Measurements from ENCODE around the gene SUPT16H. TPM values are rescaled to one million over a fixed set of nuclear protein-coding genes. Genes with fewer than 3 reads are reported as not detected.

The SUPT16H gene
- total RNA-seq, 1 donor from 2014 or later: 57.7 TPM

- Mint-ChIP-seq H3K4me1 (ENCODE audit: low read depth) (no peaks in the 10 kb centered on the region), H3K9me3 (ENCODE audit: low read depth) (no peaks in the 10 kb centered on the region), H3K27me3 (ENCODE audit: low read depth) (no peaks in the 10 kb centered on the region), H3K4me3 (ENCODE audit: unreplicated experiment) (no peak overlapping the region), H3K27ac (ENCODE audit: unreplicated experiment) (no peak overlapping the region), H3K36me3 (ENCODE audit: low read depth) (peaks cover 36% of the 10 kb centered on the region)
- no peak for DNase-seq (ENCODE audit: low spot score)
- TF ChIP-seq CTCF (IDR thresholded peaks at IDR 0.05): no peak
Measured at GRCh38 chr14:21369949-21370679, 13.7 kb downstream of the SUPT16H start.

GRCh38 chr14:21367582-21368144 lies 16.2 kb downstream of the SUPT16H start:
- no peak for DNase-seq (ENCODE audit: low spot score)
- H3K4me3 Mint-ChIP-seq (ENCODE audit: unreplicated experiment): no peak overlapping the region
- H3K27me3 Mint-ChIP-seq (ENCODE audit: low read depth): no peaks in the 10 kb centered on the region
- H3K9me3 Mint-ChIP-seq (ENCODE audit: low read depth): no peaks in the 10 kb centered on the region
- H3K4me1 Mint-ChIP-seq (ENCODE audit: low read depth): no peaks in the 10 kb centered on the region
- no peak for TF ChIP-seq CTCF (IDR thresholded peaks at IDR 0.05)
- H3K27ac Mint-ChIP-seq (ENCODE audit: unreplicated experiment): no peak overlapping the region
- peaks cover 45% of the 10 kb centered on the region for H3K36me3 Mint-ChIP-seq (ENCODE audit: low read depth)

- H3K27me3 Mint-ChIP-seq (ENCODE audit: low read depth): no peaks in the 10 kb centered on the region
- no peak for DNase-seq (ENCODE audit: low spot score)
- no peaks in the 10 kb centered on the region for H3K9me3 Mint-ChIP-seq (ENCODE audit: low read depth)
- peaks cover 70% of the 10 kb centered on the region for H3K36me3 Mint-ChIP-seq (ENCODE audit: low read depth)
- H3K4me1 Mint-ChIP-seq (ENCODE audit: low read depth): no peaks in the 10 kb centered on the region
- no peak overlapping the region for H3K27ac Mint-ChIP-seq (ENCODE audit: unreplicated experiment)
- no peak for TF ChIP-seq CTCF (IDR thresholded peaks at IDR 0.05)
- H3K4me3 Mint-ChIP-seq (ENCODE audit: unreplicated experiment): no peak overlapping the region
Measured at GRCh38 chr14:21356511-21356910, 27.3 kb downstream of the SUPT16H start.

GRCh38 chr14:21352587-21352986 lies 31.2 kb downstream of the SUPT16H start:
- H3K27ac Mint-ChIP-seq (ENCODE audit: unreplicated experiment): no peak overlapping the region
- no peaks in the 10 kb centered on the region for H3K27me3 Mint-ChIP-seq (ENCODE audit: low read depth)
- no peaks in the 10 kb centered on the region for H3K9me3 Mint-ChIP-seq (ENCODE audit: low read depth)
- no peaks in the 10 kb centered on the region for H3K4me1 Mint-ChIP-seq (ENCODE audit: low read depth)
- no peak overlapping the region for H3K4me3 Mint-ChIP-seq (ENCODE audit: unreplicated experiment)
- peaks cover 55% of the 10 kb centered on the region for H3K36me3 Mint-ChIP-seq (ENCODE audit: low read depth)
- no peak for DNase-seq (ENCODE audit: low spot score)
- TF ChIP-seq CTCF (IDR thresholded peaks at IDR 0.05): no peak

GRCh38 chr14:21350539-21350938 lies 33.3 kb downstream of the SUPT16H start:
- Mint-ChIP-seq H3K9me3 (ENCODE audit: low read depth) (no peaks in the 10 kb centered on the region), H3K4me1 (ENCODE audit: low read depth) (no peaks in the 10 kb centered on the region), H3K4me3 (ENCODE audit: unreplicated experiment) (no peak overlapping the region), H3K27ac (ENCODE audit: unreplicated experiment) (no peak overlapping the region), H3K36me3 (ENCODE audit: low read depth) (peaks cover 39% of the 10 kb centered on the region), H3K27me3 (ENCODE audit: low read depth) (no peaks in the 10 kb centered on the region)
- no peak for TF ChIP-seq CTCF (IDR thresholded peaks at IDR 0.05)
- DNase-seq (ENCODE audit: low spot score): no peak
